HCT116 (cell line): ENCODE data around the gene TARBP1. TPM values are rescaled to one million over a fixed set of nuclear protein-coding genes. Genes with fewer than 3 reads are reported as not detected.

Experiments used
- ATAC-seq: fragments of 200-7000 bp; cut with Tn5 transposase; 2 replicates; pipeline ENCODE4 v1.9.1; 2020; ENCODE audit warnings: mild to moderate bottlenecking, moderate library complexity
- BruUV-seq: library from RNA; stranded (reverse); fragments of 400-500 nt; replicated peaks from 2 replicates; lab custom pipeline; 2021; lab: Mats Ljungman, UMichigan
- CTCF ChIA-PET: fragments of 300-600 bp; sonication (Branson Sonifier 250); formaldehyde crosslinking; loops from one replicate; lab custom pipeline; 2021; ENCODE audit warnings: antibody characterized with exemption; lab: Charles Lee
- POLR2A ChIA-PET: fragments of 300-600, 350-600 bp; sonication (Branson Sonifier 250); formaldehyde crosslinking; loops from one replicate; lab custom pipeline; 2021; ENCODE audit warnings: antibody characterized with exemption; lab: Charles Lee
- RAD21 ChIA-PET, 2 experiments: fragments of 300-600 bp; sonication (Branson Sonifier 250); formaldehyde crosslinking; loops; one replicate each; lab custom pipeline; 2023; ENCODE audit warnings: low total read pairs in 2 of 2; ENCODE audit not compliant: uncharacterized antibody in 2 of 2, unreplicated experiment in 2 of 2, low non-redundant PET in 1 of 2; lab: Charles Lee
- DNase-seq: peaks from one replicate; pipeline ENCODE4 v3.0.0-alpha.2; 2010; ENCODE audit warnings: low read depth, low spot score
- H2AFZ ChIP-seq: fragments of 200-600 bp; shearing (Covaris generic), sonication (generic); 2 replicates; pipeline ENCODE4 v1.6.1; 2017; ENCODE audit warnings: low read depth, mixed run types, mixed read lengths, antibody characterized with exemption, low read length; ENCODE audit not compliant: poor library complexity, severe bottlenecking
- H3K27ac ChIP-seq: 2 replicates; pipeline ENCODE4 v1.5.1; 2012; ENCODE audit warnings: low read depth, low read length
- H3K27me3 ChIP-seq: fragments of 200-600 bp; sonication (generic); 2 replicates; pipeline ENCODE4 v1.6.1; 2016; ENCODE audit warnings: mixed run types, low read length, mixed read lengths; ENCODE audit not compliant: insufficient read depth
- H3K36me3 ChIP-seq, 2 experiments: fragments of 200-500 bp in 1 of 2; fragments of 200-600 bp in 1 of 2; sonication (Bioruptor generic) in 1 of 2; sonication (generic) in 1 of 2; 2 replicates each; pipeline versions ENCODE4 v1.5.1 to v1.6.1; 2014 to 2016; ENCODE audit warnings: low read length in 2 of 2, inconsistent platforms in 1 of 2, mixed read lengths in 1 of 2, mixed run types in 1 of 2; ENCODE audit not compliant: insufficient read depth in 2 of 2, control insufficient read depth in 1 of 2
- H3K4me1 ChIP-seq, 2 experiments: fragments of 200-600 bp in 1 of 2; sonication (generic) in 1 of 2; 2 replicates each; pipeline versions ENCODE4 v1.5.1 to v1.6.1; 2012 to 2017; ENCODE audit warnings: low read length in 2 of 2, inconsistent platforms in 1 of 2, mild to moderate bottlenecking in 1 of 2, mixed read lengths in 1 of 2, mixed run types in 1 of 2, moderate library complexity in 1 of 2; ENCODE audit not compliant: insufficient read depth in 2 of 2, control insufficient read depth in 1 of 2
- H3K4me2 ChIP-seq: fragments of 200-600 bp; sonication (generic); 2 replicates; pipeline ENCODE4 v1.6.1; 2017; ENCODE audit warnings: mixed run types, low read length, mixed read lengths
- H3K4me3 ChIP-seq, 2 experiments: fragments of 200-600 bp in 1 of 2; sonication (generic) in 1 of 2; replicated peaks in 1 of 2; 2 replicates each; pipeline ENCODE4 v1.5.1; 2011 to 2016; ENCODE audit warnings: low read length in 2 of 2, control low read depth in 1 of 2, low read depth in 1 of 2, mild to moderate bottlenecking in 1 of 2, mixed read lengths in 1 of 2, mixed run types in 1 of 2
- H3K79me2 ChIP-seq: fragments of 200-600 bp; sonication (generic); 2 replicates; pipeline ENCODE4 v1.6.1; 2017; ENCODE audit warnings: mild to moderate bottlenecking, mixed run types, low read length, moderate library complexity, mixed read lengths; ENCODE audit not compliant: insufficient read depth
- H3K9ac ChIP-seq: fragments of 200-600 bp; sonication (generic); 2 replicates; pipeline ENCODE4 v1.6.1; 2016; ENCODE audit warnings: low read length, mixed read lengths
- H3K9me2 ChIP-seq: fragments of 200-600 bp; sonication (generic), shearing (Covaris generic); 2 replicates; pipeline ENCODE4 v1.6.1; 2017; ENCODE audit warnings: mixed run types, mild to moderate bottlenecking, moderate library complexity; ENCODE audit not compliant: insufficient read depth
- H3K9me3 ChIP-seq, 2 experiments: fragments of 200-500 bp in 1 of 2; fragments of 200-600 bp in 1 of 2; sonication (Bioruptor generic) in 1 of 2; sonication (generic) in 1 of 2; 2 replicates each; pipeline ENCODE4 v1.6.1; 2014 to 2017; ENCODE audit warnings: low read length in 2 of 2, mixed read lengths in 2 of 2, inconsistent platforms in 1 of 2, low read depth in 1 of 2, mild to moderate bottlenecking in 1 of 2, mixed run types in 1 of 2, moderate library complexity in 1 of 2; ENCODE audit not compliant: control insufficient read depth in 1 of 2, insufficient read depth in 1 of 2
- H4K20me1 ChIP-seq: fragments of 200-600 bp; sonication (generic), shearing (Covaris generic); 2 replicates; pipeline ENCODE4 v1.6.1; 2017; ENCODE audit warnings: mixed run types, mild to moderate bottlenecking, moderate library complexity; ENCODE audit not compliant: insufficient read depth
- ATF3 ChIP-seq: IDR thresholded peaks from 2 replicates; pipeline ENCODE4 v1.6.1; 2012
- CBX3 ChIP-seq: IDR thresholded peaks from 2 replicates; pipeline ENCODE4 v1.6.1; 2012; ENCODE audit warnings: low read depth
- CEBPB ChIP-seq: IDR thresholded peaks from 2 replicates; pipeline ENCODE4 v1.6.1; 2012; ENCODE audit warnings: low read depth
- EZH2phosphoT487 ChIP-seq: fragments of 200-600 bp; IDR thresholded peaks from 2 replicates; pipeline ENCODE4 v1.6.1; 2018; ENCODE audit warnings: antibody characterized with exemption, borderline replicate concordance
- FOSL1 ChIP-seq: IDR thresholded peaks from 2 replicates; pipeline ENCODE4 v1.6.1; 2012; ENCODE audit warnings: low read depth
- POLR2A ChIP-seq: IDR thresholded peaks from 2 replicates; pipeline ENCODE4 v1.7.0; 2011; ENCODE audit warnings: borderline replicate concordance; ENCODE audit not compliant: insufficient read depth, insufficient read length; ENCODE audit errors: extremely low read depth
- POLR2AphosphoS5 ChIP-seq: IDR thresholded peaks from 2 replicates; pipeline ENCODE4 v1.6.1; 2011; ENCODE audit warnings: mild to moderate bottlenecking, low read depth, low read length, moderate library complexity
- RAD21 ChIP-seq: IDR thresholded peaks from 2 replicates; pipeline ENCODE4 v1.6.1; 2012; ENCODE audit warnings: low read depth, mild to moderate bottlenecking
- REST ChIP-seq: IDR thresholded peaks from 2 replicates; pipeline ENCODE4 v1.6.1; 2012; ENCODE audit warnings: low read depth
- SIN3A ChIP-seq: IDR thresholded peaks from 2 replicates; pipeline ENCODE4 v1.6.1; 2012; ENCODE audit warnings: low read depth
- YY1 ChIP-seq: IDR thresholded peaks from 2 replicates; pipeline ENCODE4 v1.6.1; 2011; ENCODE audit warnings: low read length, low read depth, moderate library complexity, mild to moderate bottlenecking; ENCODE audit not compliant: insufficient replicate concordance; ENCODE audit errors: extremely low read depth
- intact Hi-C: fragments of 100-400 bp; cut with micrococcal nuclease; formaldehyde crosslinking; loops from 2 replicates; pipeline ENCODE4 v1.10.0; 2022
- total RNA-seq: library from RNA; stranded (reverse); gene quantifications from one replicate; pipeline ENCODE4 v1.2.1, GENCODE V29; 2021; ENCODE audit not compliant: unreplicated experiment

TARBP1 gene
- total RNA-seq, 1 experiment from 2014 or later: 17.2 TPM

- ATAC-seq: no peak
- H3K9ac ChIP-seq: no peak overlapping the region
- no peaks in the 10 kb centered on the region for H3K9me2 ChIP-seq
- no peaks in the 10 kb centered on the region for H3K27me3 ChIP-seq
- H3K9me3 ChIP-seq: no peaks in the 10 kb centered on the region
- intact Hi-C loops: no loop called here
- CTCF ChIA-PET: no interaction called here
- H2AFZ ChIP-seq: no peak overlapping the region
- no peak overlapping the region for H3K4me2 ChIP-seq
- H3K27ac ChIP-seq: no peak overlapping the region
- H3K4me1 ChIP-seq: peaks cover 3 to 11% of the 10 kb centered on the region in 2 experiments; a peak in 2 of 4 replicates
- H3K4me3 ChIP-seq: no peak overlapping the region
- H3K79me2 ChIP-seq: peaks cover 29% of the 10 kb centered on the region
- no peaks in the 10 kb centered on the region for H4K20me1 ChIP-seq
- POLR2A ChIA-PET: no interaction called here
- TF ChIP-seq ATF3: no peak
- TF ChIP-seq EZH2phosphoT487: no peak
- TF ChIP-seq POLR2AphosphoS5: no peak
- TF ChIP-seq SIN3A: no peak
- no peak for TF ChIP-seq RAD21
- TF ChIP-seq POLR2A: no peak
- TF ChIP-seq FOSL1: no peak
- no peak for TF ChIP-seq REST
- TF ChIP-seq YY1: no peak
- no peak for TF ChIP-seq CEBPB
- no peak for TF ChIP-seq CBX3
- TF ChIP-seq, all 23 proteins: peak for 0
- peaks cover 5 to 21% of the 10 kb centered on the region in 2 experiments; a peak in 3 of 4 replicates for H3K36me3 ChIP-seq
- no peak for DNase-seq
- RAD21 ChIA-PET: no interaction called here
- no TSS peak for BruUV-seq
These were observed 103.3 kb downstream of the TARBP1 start for GRCh38 chr1:234375672-234376071.
